ENCODE measurements around the gene FAM240A. TPM values are rescaled to one million over a fixed set of nuclear protein-coding genes. Genes with fewer than 3 reads are reported as not detected.

The FAM240A gene
- total RNA-seq, 1 experiment from 2014 or later: not detected

- H3K9ac ChIP-seq (ENCODE audit: low read length): no peak overlapping the region
- no peak for ATAC-seq
These were observed 35.9 kb upstream of the FAM240A start for GRCh38 chr3:46576386-46576785.

More at GRCh38 chr3:46576386-46576785, 35.9 kb upstream of the FAM240A start:
- Histone ChIP-seq H3K4me3 (replicated peaks in 1 of 2; ENCODE audit: low read depth in 1 of 2, low read length in 2 of 2) (no peak overlapping the region), H3K27ac (ENCODE audit: low read depth, low read length) (no peak overlapping the region), H3K36me3 (ENCODE audit: control insufficient read depth in 1 of 2, insufficient read depth in 2 of 2, low read length in 2 of 2) (no peaks in the 10 kb centered on the region), H3K9me2 (ENCODE audit: insufficient read depth) (no peaks in the 10 kb centered on the region), H3K4me2 (ENCODE audit: low read length) (no peak overlapping the region), H2AFZ (ENCODE audit: low read depth, low read length, poor library complexity, severe bottlenecking) (no peak overlapping the region), H3K4me1 (ENCODE audit: control insufficient read depth in 1 of 2, insufficient read depth in 2 of 2, low read length in 2 of 2) (peaks cover 2 to 8% of the 10 kb centered on the region in 2 experiments; a peak in 2 of 4 replicates), H4K20me1 (ENCODE audit: insufficient read depth) (no peaks in the 10 kb centered on the region), H3K9me3 (ENCODE audit: control insufficient read depth in 1 of 2, insufficient read depth in 1 of 2, low read depth in 1 of 2, low read length in 2 of 2) (no peaks in the 10 kb centered on the region), H3K27me3 (ENCODE audit: insufficient read depth, low read length) (no peaks in the 10 kb centered on the region), H3K79me2 (ENCODE audit: insufficient read depth, low read length) (no peaks in the 10 kb centered on the region)
- DNase-seq (ENCODE audit: low read depth, low spot score): no peak
- no TSS peak for BruUV-seq (replicated peaks)
- intact Hi-C loops (cut with micrococcal nuclease): no loop called here
- no peak for TF ChIP-seq ZFX (IDR thresholded peaks at IDR 0.05)
- TF ChIP-seq EZH2phosphoT487 (IDR thresholded peaks at IDR 0.05; ENCODE audit: borderline replicate concordance): no peak
- TF ChIP-seq SP1 (IDR thresholded peaks at IDR 0.05; ENCODE audit: low read depth): no peak
- TF ChIP-seq YY1 (IDR thresholded peaks at IDR 0.05; ENCODE audit: extremely low read depth, insufficient replicate concordance, low read depth, low read length): no peak
- no peak for TF ChIP-seq JUND (IDR thresholded peaks at IDR 0.05)
- no peak for TF ChIP-seq TCF7L2 (IDR thresholded peaks at IDR 0.05; ENCODE audit: borderline replicate concordance, extremely low read depth, insufficient read depth, insufficient read length)
- no peak for TF ChIP-seq CTCF (IDR thresholded peaks at IDR 0.05 in 2 of 3, conservative IDR thresholded peaks at IDR 0.05 in 1 of 3; ENCODE audit: borderline replicate concordance in 1 of 3, insufficient read depth in 1 of 3, low read depth in 2 of 3, low read length in 2 of 3)
- no peak for TF ChIP-seq MAX (IDR thresholded peaks at IDR 0.05)
- TF ChIP-seq ZNF274 (IDR thresholded peaks at IDR 0.05; ENCODE audit: low read depth, low read length): no peak
- no peak for TF ChIP-seq EGR1 (IDR thresholded peaks at IDR 0.05; ENCODE audit: low read depth)
- TF ChIP-seq ATF3 (IDR thresholded peaks at IDR 0.05): no peak
- TF ChIP-seq EZH2 (IDR thresholded peaks at IDR 0.05): no peak
- TF ChIP-seq ELF1 (IDR thresholded peaks at IDR 0.05; ENCODE audit: borderline replicate concordance, low read depth): no peak
- POLR2A ChIA-PET: no interaction called here
- RAD21 ChIA-PET (ENCODE audit: low non-redundant PET in 1 of 2, low total read pairs in 2 of 2, uncharacterized antibody in 2 of 2, unreplicated experiment in 2 of 2): no interaction called here
- CTCF ChIA-PET: interaction anchor here (2.0 kb wide), 1 partner anchor 18 kb away, joined by 5 read pairs; no protein-coding TSS in a partner anchor
